Hepatocyte (in vitro differentiated cells): ENCODE results near the gene RBM7. TPM values are rescaled to one million over a fixed set of nuclear protein-coding genes. Genes with fewer than 3 reads are reported as not detected.

Source experiments
- DNase-seq: peaks from one replicate; pipeline ENCODE4 v3.0.0-alpha.2; 2016; ENCODE audit warnings: low spot score
- H2AFZ ChIP-seq: fragments of 200-600 bp; sonication (generic); 2 replicates; pipeline ENCODE4 v1.6.0; 2016; ENCODE audit warnings: antibody characterized with exemption, mild to moderate bottlenecking
- H3K27ac ChIP-seq: fragments of 200-600 bp; sonication (generic); 2 replicates; pipeline ENCODE4 v1.5.1; 2016; ENCODE audit warnings: mild to moderate bottlenecking
- H3K27me3 ChIP-seq: fragments of 200-600 bp; sonication (generic); 2 replicates; pipeline ENCODE4 v1.6.1; 2016
- H3K36me3 ChIP-seq: fragments of 200-600 bp; sonication (generic); replicated peaks from 2 replicates; pipeline ENCODE4 v1.5.1; 2016; ENCODE audit warnings: low read depth; ENCODE audit not compliant: insufficient read depth
- H3K4me1 ChIP-seq: fragments of 200-600 bp; sonication (generic); 2 replicates; pipeline ENCODE4 v1.5.1; 2016; ENCODE audit warnings: mild to moderate bottlenecking, moderate library complexity; ENCODE audit not compliant: insufficient read depth
- H3K4me2 ChIP-seq: fragments of 200-600 bp; sonication (generic); 2 replicates; pipeline ENCODE4 v1.6.0; 2016
- H3K4me3 ChIP-seq: fragments of 200-600 bp; sonication (generic); 2 replicates; pipeline ENCODE4 v1.5.1; 2016; ENCODE audit warnings: mild to moderate bottlenecking
- H3K79me2 ChIP-seq: fragments of 200-600 bp; sonication (generic); 2 replicates; pipeline ENCODE4 v1.6.0; 2017; ENCODE audit warnings: mild to moderate bottlenecking
- H3K9me2 ChIP-seq: fragments of 200-600 bp; sonication (generic); replicated peaks from 2 replicates; pipeline ENCODE4 v1.6.0; 2017; ENCODE audit warnings: mild to moderate bottlenecking; ENCODE audit not compliant: insufficient read depth
- H3K9me3 ChIP-seq: fragments of 200-600 bp; sonication (generic); 2 replicates; pipeline ENCODE4 v1.5.1; 2016; ENCODE audit warnings: low read depth, mild to moderate bottlenecking
- H4K20me1 ChIP-seq: fragments of 200-600 bp; sonication (generic); 2 replicates; pipeline ENCODE4 v1.6.0; 2016; ENCODE audit warnings: mild to moderate bottlenecking; ENCODE audit not compliant: insufficient read depth, poor library complexity, severe bottlenecking
- EZH2 ChIP-seq: fragments of 200-600 bp; sonication (generic); IDR thresholded peaks from 2 replicates; pipeline ENCODE4 v1.6.1; 2016; ENCODE audit warnings: antibody characterized with exemption, mild to moderate bottlenecking, borderline replicate concordance
- EZH2phosphoT487 ChIP-seq: fragments of 200-600 bp; sonication (generic); IDR thresholded peaks from one replicate; pipeline ENCODE4 v1.6.1; 2018; ENCODE audit warnings: antibody characterized with exemption, mild to moderate bottlenecking, low read depth, moderate library complexity; ENCODE audit not compliant: unreplicated experiment, severe bottlenecking
- WGBS: methylation state at CpG from one replicate; pipeline ENCODE4 v1.1.6; 2016; ENCODE audit warnings: low lambda C conversion rate; ENCODE audit errors: missing lambda C conversion rate; 5-methylcytosine and 5-hydroxymethylcytosine counted together
- polyA plus RNA-seq: library from polyadenylated mRNA; unstranded; fragments of >200 nt; fragmentation: Nextera tagmentation; extraction: Ambion mirVana; gene quantifications from 2 replicates; pipeline ENCODE4 v1.2.1, GENCODE V29; 2016
- total RNA-seq: library from RNA; depleted of rRNA; stranded (reverse); fragments of >200 nt; gene quantifications from 2 replicates; pipeline ENCODE4 v1.2.3, GENCODE V29; 2014
- TF ChIP-seq, protein P1 (sequence below): fragments of 200-600 bp; sonication (generic); IDR thresholded peaks from 2 replicates; pipeline ENCODE4 v1.5.1; 2016; ENCODE audit warnings: antibody characterized with exemption, mild to moderate bottlenecking; ENCODE audit not compliant: poor library complexity

Gene RBM7
- total and polyA plus RNA-seq, 2 experiments from 2014 or later = 36.2 to 49.2 TPM

GRCh38 chr11:114448749-114449482 lies 48.5 kb downstream of the RBM7 start:
- H3K9me3 ChIP-seq = no peaks in the 10 kb centered on the region
- H3K27ac ChIP-seq = peak overlapping the region; percentile 4
- no peak overlapping the region for H3K4me3 ChIP-seq
- H3K27me3 ChIP-seq = no peaks in the 10 kb centered on the region
- H3K4me2 ChIP-seq = peak overlapping the region; percentile 22
- no peak for DNase-seq
- H3K36me3 ChIP-seq = no peaks in the 10 kb centered on the region
- H3K79me2 ChIP-seq = peaks cover 41% of the 10 kb centered on the region
- H4K20me1 ChIP-seq = no peaks in the 10 kb centered on the region
- H2AFZ ChIP-seq = no peak overlapping the region
- TF ChIP-seq EZH2phosphoT487 (no peak), EZH2 (no peak)
- TF ChIP-seq, protein P1, sequence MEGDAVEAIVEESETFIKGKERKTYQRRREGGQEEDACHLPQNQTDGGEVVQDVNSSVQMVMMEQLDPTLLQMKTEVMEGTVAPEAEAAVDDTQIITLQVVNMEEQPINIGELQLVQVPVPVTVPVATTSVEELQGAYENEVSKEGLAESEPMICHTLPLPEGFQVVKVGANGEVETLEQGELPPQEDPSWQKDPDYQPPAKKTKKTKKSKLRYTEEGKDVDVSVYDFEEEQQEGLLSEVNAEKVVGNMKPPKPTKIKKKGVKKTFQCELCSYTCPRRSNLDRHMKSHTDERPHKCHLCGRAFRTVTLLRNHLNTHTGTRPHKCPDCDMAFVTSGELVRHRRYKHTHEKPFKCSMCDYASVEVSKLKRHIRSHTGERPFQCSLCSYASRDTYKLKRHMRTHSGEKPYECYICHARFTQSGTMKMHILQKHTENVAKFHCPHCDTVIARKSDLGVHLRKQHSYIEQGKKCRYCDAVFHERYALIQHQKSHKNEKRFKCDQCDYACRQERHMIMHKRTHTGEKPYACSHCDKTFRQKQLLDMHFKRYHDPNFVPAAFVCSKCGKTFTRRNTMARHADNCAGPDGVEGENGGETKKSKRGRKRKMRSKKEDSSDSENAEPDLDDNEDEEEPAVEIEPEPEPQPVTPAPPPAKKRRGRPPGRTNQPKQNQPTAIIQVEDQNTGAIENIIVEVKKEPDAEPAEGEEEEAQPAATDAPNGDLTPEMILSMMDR = no peak
- WGBS = 88% methylated on average over 2 of the region's 2 CpGs
- peaks cover 18% of the 10 kb centered on the region for H3K4me1 ChIP-seq
- H3K9me2 ChIP-seq = no peaks in the 10 kb centered on the region

GRCh38 chr11:114449845-114450244 lies 49.4 kb downstream of the RBM7 start:
- 97% methylated on average over 6 of the region's 6 CpGs for WGBS
- no peak overlapping the region for H2AFZ ChIP-seq
- H3K9me3 ChIP-seq = no peaks in the 10 kb centered on the region
- no peaks in the 10 kb centered on the region for H3K27me3 ChIP-seq
- no peaks in the 10 kb centered on the region for H3K9me2 ChIP-seq
- H4K20me1 ChIP-seq = no peaks in the 10 kb centered on the region
- TF ChIP-seq EZH2 (no peak), EZH2phosphoT487 (no peak)
- TF ChIP-seq, protein P1 = no peak
- H3K79me2 ChIP-seq = peaks cover 31% of the 10 kb centered on the region
- no peaks in the 10 kb centered on the region for H3K36me3 ChIP-seq
- H3K4me1 ChIP-seq = peaks cover 18% of the 10 kb centered on the region
- H3K4me2 ChIP-seq = no peak overlapping the region
- DNase-seq = no peak
- H3K27ac ChIP-seq = no peak overlapping the region
- H3K4me3 ChIP-seq = no peak overlapping the region

GRCh38 chr11:114452399-114452798 lies 51.9 kb downstream of the RBM7 start:
- H4K20me1 ChIP-seq = no peaks in the 10 kb centered on the region
- no peak overlapping the region for H3K27ac ChIP-seq
- H3K9me2 ChIP-seq = no peaks in the 10 kb centered on the region
- no peaks in the 10 kb centered on the region for H3K36me3 ChIP-seq
- H2AFZ ChIP-seq = no peak overlapping the region
- no peak for DNase-seq
- peaks cover 16% of the 10 kb centered on the region for H3K79me2 ChIP-seq
- H3K27me3 ChIP-seq = no peaks in the 10 kb centered on the region
- no peak overlapping the region for H3K4me2 ChIP-seq
- 97% methylated on average over 3 of the region's 3 CpGs for whole genome bisulfite sequencing
- TF ChIP-seq, protein P1 = no peak
- no peak for TF ChIP-seq EZH2
- TF ChIP-seq EZH2phosphoT487 = no peak
- H3K4me3 ChIP-seq = no peak overlapping the region
- H3K9me3 ChIP-seq = no peaks in the 10 kb centered on the region
- peaks cover 15% of the 10 kb centered on the region for H3K4me1 ChIP-seq

Other genes starting within 250 kb of the RBM7 start
- 115 and 150 TPM in 2 replicates for gene NNMT, start 104.3 kb upstream of the RBM7 start, total RNA-seq
- 366 and 385 TPM in 2 replicates for gene NNMT, start 104.3 kb upstream of the RBM7 start, polyA plus RNA-seq
- 8.1 and 9.4 TPM in 2 replicates for gene C11orf71, start 155 bp upstream of the RBM7 start, total RNA-seq
- 6.4 and 10.2 TPM in 2 replicates for gene C11orf71, start 155 bp upstream of the RBM7 start, polyA plus RNA-seq
- 84.4 and 124 TPM in 2 replicates for gene REXO2, start 38.8 kb downstream of the RBM7 start, total RNA-seq
- gene REXO2, start 38.8 kb downstream of the RBM7 start, polyA plus RNA-seq = 160 and 187 TPM in 2 replicates
- 0.90 and 3.3 TPM in 2 replicates for gene NXPE1, start 159.2 kb downstream of the RBM7 start, total RNA-seq
- 0.61 TPM in 1 of 2 replicates, not detected in the other for gene NXPE1, start 159.2 kb downstream of the RBM7 start, polyA plus RNA-seq
- gene NXPE4, start 195.1 kb downstream of the RBM7 start, total RNA-seq = 0.10 TPM in 1 of 2 replicates, not detected in the other
- gene NXPE4, start 195.1 kb downstream of the RBM7 start, polyA plus RNA-seq = 0.57 and 1.1 TPM in 2 replicates